NCI-H1105 (cell line): ENCODE data around the gene OR6N1.

Source experiments
- DNase-seq: peaks from one replicate; lab custom pipeline; 2025; lab: John Stamatoyannopoulos, UW

OR6N1 gene

DNA sequence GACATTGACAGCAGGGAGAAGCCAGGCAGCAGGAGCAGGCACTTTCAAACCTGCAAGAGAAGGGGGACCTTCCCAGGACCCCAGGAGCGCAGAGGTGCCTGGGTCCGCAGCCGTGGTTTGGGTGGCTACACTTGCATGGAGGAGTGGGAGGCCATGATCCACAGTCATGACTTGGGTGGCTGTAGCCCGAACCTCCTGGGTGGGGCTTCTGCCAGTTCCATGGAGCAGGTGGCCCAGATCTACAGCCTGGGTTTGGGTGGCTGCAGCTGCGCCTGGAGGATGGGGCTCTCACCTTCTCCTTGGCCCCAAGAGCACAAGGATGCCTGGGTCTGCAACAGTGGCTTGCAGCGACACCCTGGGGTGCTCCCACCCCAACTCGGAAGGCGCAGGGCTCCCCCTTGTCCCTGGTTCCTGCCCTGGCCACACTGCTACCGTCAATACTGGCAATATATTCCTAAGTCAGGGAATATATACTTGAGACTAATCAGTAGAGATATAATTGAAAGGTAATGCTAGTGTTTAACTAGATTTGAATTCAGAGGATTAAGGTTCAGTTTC, 19.8 kb downstream of the OR6N1 start:
- no peak for DNase-seq

DNA sequence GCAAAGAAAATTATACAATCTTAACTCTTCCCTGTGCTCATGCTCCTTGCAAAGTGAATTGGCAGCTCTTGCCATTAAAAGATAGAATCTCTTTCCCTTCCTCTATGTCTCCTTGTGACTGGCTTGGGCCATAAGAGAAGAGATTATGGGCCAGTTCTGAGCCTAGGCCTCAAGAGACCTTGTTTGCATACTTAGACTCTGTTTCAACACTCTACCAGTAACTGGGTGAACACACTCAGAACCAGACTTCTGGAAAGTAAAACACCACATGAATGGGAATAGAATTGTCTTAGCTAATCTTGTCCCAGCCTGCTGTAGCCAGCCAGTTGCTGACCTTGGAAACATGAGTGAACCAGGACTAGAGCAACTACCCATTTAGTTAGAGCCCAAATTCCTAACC, 36.1 kb downstream of the OR6N1 start:
- DNase-seq: no peak

DNA sequence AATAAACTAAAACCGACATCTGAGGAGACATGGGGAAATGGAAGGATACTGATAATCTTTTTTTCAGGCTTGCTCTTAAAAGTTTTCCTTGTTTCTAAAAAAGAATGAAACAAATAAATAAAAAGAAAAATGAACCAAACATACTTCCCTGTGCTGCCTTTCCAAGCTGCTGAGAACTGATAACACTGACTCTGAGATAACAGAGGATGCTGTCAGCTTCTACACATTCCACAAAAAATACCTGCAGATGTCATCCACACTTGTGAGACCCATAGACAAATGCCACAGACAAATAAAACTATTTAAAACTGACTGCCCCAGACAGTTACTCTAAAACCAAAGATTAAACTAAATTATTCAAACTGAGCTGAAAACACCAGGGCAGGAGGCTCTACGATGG, 39.5 kb downstream of the OR6N1 start:
- DNase-seq: no peak

DNA sequence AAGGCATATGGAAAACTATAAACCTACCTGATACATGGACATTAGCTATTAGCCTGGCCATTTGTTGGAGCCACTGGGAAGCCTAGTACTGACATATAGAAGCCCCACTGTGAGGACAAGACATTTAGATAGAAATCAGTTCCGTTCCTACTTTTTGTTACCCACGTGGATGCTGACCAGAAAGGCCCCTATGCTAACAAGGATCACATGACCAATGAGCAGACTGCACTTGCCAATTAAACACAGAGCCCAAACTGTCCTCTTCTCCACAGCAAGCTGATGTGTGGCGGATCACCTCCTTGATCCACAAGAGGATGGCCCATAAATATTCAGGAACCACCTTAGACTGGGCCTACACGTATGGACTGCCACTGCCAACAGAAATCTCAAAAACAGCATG, 40.3 kb downstream of the OR6N1 start:
- DNase-seq: no peak

DNA sequence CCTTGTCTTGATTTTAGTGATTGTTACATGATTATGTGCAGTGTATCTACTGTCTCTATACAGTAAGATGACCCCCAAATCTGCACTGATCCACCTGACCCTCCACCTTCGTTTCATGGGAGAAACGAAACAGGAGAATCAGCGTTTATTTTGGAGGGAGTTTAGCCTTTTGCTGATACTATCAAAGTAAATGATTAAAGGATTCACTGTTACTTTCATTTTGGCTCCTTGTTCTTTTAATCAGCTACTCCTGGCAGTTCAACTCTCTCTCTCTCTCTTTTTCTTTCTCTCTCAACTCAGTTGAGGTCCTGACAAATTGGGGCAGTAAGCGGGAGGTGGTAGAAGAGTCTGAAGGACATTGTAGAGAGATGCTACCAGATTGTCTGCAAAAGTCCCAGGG, 41.5 kb downstream of the OR6N1 start:
- DNase-seq: no peak

DNA sequence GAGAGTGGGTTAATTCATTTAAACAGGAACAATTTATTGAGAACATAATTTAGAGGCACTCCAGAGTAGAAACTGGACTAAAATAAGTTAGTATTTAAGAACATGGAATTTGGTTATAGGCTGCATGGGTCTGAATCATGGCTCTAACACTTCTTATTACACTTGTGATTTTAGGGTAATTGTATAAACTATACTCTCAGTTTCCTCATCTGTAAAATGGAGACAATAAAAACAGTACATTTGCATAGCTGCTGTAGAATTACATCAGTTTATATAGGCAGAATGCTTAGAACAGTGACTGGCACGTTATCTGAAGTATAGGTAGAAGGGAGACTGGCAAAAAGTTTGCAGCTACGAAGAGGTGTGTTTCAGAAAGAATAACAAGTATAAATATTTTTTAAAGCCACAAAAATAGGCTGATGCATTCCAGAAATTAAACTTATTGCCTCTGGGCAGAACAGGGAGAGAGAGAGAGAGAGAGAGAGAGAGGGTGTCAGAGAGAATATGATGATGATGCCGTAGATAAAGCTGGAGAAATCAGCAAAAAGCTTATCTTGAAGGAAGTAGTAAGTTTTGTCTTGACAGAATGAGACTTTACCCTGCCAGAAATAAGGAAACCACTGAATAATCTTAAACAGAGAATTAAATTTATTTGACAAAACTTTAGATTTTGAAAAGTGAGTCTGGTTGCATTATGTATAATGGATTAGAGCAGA, 43.3 kb downstream of the OR6N1 start:
- no peak for DNase-seq

DNA sequence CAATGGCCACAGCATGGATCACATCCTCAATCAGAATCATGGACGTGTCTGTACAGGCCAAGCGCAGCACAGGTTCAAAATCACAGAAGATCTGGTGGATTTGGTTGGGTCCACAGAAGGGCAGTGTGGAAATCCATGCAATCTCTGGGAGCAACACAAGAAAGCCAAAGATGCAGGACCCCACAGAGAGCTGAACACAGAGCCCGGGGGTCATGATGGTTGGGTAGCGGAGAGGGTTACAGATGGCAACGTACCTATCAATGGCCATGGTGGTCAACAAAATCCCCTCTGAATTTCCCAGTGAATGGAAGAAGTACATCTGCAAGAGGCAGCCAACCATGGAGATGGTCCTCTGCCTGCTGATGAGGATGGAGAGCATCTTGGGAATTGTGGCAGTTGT, 47.6 kb downstream of the OR6N1 start:
- DNase-seq: no peak

DNA sequence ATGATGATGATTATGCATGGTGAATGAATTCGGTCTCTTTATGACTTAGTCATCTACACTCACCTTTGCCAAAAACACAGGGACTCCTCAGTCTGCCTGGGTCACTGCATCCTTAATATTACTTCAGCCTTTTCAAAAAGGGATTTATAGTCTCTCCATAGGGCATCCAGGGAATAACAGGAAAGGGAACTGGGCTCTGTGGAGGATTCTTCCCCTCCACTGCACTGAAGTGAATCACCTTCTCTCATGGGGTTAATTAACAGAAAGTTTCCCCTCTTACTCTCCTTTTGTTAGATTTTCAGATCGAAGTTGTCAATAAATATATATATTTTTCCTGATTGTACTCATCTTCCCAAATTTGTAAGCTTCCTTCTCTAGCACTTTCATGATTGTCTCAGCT, 51.4 kb downstream of the OR6N1 start, which contains the start of gene OR6K3:
TSS of gene OR6K3 (minus strand) at position 101 of the 400 bp plus-strand sequence. CDS start 2,605 bp downstream, outside the sequence.
- no peak for DNase-seq

DNA sequence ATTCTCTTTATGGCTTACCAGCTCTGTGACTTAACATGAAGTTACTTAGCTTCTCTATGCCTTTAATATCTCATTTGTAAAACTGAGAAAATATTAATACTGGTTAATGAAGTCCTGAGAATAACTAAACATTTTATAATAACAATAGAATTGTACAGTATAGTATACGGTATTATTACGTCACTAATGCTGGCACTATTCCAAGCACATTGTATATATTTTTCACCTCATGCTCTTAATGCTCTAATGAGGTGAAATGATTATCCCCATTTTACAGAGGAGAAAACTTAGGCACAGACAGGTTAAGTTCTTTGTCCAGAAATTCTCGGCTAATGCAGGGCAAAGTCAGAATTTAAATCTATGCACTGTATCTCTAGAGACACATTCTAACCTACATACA, 52.3 kb downstream of the OR6N1 start:
- DNase-seq: no peak

DNA sequence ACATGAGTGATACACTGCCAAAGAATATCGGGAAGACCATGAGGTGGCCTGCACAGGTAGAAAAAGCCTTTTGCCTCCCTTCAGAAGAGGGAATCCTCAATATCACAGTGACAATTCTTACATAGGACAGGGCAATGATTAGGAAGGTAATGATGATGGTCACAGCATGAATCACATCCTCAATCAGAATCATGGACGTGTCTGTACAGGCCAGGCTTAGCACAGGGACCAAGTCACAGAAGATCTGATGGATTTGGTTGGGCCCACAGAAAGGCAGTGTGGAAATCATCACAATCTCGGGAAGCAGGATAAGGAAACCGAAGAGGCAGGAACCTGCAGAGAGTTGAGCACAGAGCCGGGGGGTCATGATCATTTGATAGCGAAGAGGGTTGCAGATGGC, 54.7 kb downstream of the OR6N1 start:
- no peak for DNase-seq

DNA sequence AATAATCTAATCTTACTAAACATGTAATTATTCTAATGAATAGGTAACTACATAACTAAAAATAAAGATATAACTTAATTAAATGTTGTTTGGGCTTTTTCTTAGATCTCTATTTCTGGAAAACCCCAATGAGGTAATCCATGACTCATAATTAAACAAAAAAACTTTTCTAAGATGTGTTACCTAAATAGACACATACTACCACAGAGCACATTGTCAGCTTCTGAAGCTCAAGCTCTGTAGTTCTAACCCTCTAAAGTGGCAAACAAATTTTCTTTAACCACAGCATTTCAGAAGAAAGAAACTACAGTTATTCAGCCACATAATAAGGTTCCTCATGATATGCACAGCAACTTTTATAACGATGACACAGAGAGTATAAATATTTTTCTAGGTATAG, 55.7 kb downstream of the OR6N1 start:
- DNase-seq: no peak

DNA sequence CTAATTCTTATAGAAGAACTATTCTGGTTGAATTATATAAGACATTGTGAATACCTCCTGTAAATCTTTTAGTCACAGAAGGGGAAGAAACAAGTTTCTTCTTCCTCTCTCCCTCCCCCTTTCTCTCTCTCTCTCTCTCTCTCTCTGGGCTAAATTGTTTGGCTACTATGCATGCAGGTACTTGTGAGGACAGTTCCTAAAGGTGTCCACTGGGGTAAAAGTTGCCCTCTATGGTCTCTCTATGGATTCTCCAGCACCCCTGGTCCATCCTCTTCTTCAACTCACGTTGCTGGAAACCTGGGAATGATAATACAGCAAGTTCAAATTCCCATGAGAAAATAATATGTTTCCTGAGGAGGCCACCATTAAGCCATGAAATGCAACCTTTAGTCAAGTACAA, 57.2 kb downstream of the OR6N1 start:
- DNase-seq: no peak
